Measurements from ENCODE around the gene FRMD4B.
"Not testable (repeated sequence)": the region's sequence is repeated elsewhere in the genome, so short reads cannot be mapped to it uniquely, and the experiment has no call there.

Gene FRMD4B

DNA sequence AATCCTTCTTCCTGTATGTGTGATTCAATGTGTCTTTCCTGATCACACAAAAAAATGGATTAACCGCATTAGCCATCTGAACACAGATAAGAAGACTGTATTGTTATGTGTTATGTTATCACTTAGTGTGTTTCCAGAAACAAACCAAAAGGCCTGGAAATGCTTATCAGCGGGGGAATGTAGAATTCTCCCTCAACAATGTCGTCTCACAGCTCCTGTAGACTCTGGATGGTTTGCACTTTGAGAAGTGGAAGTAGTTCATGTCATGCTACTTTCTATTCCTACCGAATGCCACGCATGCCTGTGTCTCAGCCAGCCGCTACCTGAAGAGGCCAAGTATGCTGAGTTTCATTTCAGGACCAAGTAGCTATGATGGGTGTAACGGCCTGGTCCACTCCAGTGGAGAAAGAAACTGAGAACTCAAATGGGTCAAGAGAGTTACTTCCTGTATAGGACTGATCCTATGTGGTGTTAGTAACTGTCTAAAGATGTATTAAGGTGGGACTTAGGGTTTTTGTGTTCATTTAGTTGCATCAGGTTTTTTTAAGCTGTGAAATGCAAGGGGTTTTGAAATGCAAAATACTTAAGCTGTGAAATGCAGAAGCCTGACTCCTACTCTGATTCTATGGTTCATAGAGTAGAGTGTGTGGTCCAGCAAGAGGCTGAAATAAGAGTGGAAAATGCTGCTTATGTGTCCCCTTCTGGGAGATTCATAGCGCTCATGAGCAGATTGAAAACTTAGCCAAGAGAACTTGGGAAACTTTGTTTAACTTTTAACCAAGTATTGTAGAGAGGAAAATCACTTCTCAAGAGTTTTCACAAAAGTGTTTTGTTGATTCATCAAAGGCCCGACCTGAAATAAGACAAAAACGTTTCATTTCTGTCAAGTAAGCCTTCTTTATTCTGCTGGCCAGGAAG lies 145.0 kb downstream of the FRMD4B start:
- DNase-seq (ENCODE audit: low spot score) = peak; percentile 76

DNA sequence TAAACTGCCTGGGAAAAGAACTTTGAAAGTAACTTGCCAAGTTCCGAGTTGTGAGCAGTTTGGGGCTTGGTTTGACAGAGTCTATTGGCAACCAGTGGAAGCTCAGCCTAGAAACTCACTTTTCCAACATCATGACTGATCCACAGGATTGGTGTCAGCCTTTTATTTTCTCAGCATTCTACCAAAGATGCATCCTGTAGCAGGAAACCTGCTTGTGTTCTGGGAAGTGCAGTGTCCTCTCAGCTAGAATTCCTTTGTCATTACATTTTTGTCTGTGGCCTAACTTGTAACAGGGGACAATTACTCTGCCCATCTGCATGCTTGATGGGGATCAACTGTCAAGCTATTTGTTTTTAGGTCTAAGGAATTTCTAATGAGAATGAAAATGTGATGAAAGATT lies 146.8 kb downstream of the FRMD4B start:
- DNase-seq (ENCODE audit: low spot score) = no peak

- DNase-seq (ENCODE audit: low spot score) = peak; percentile 44
Measured at GRCh38 chr3:69236812-69237707, 148.8 kb downstream of the FRMD4B start.

GRCh38 chr3:69235882-69236281 lies 150.0 kb downstream of the FRMD4B start:
- DNase-seq (ENCODE audit: low spot score) = no peak

DNA sequence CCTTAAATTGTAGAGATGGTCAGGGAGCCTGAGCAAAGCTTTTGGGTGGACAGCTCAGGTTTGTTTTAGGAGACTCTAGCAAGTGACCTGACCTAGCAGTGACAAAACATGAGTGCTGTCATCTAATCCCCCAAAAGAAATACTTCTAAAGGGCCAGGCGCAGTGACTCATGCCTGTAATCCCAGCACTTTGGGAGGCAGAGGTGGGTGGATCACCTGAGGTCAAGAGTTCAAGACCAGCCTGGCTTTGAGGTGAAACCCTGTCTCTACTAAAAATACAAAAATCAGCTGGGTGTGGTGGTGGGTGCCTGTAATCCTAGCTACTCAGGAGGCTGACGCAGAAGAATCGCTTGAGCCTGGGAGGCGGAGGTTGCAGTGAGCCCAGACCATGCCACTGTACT lies 150.7 kb downstream of the FRMD4B start:
- not testable (repeated sequence) for DNase-seq (ENCODE audit: low spot score)

DNA sequence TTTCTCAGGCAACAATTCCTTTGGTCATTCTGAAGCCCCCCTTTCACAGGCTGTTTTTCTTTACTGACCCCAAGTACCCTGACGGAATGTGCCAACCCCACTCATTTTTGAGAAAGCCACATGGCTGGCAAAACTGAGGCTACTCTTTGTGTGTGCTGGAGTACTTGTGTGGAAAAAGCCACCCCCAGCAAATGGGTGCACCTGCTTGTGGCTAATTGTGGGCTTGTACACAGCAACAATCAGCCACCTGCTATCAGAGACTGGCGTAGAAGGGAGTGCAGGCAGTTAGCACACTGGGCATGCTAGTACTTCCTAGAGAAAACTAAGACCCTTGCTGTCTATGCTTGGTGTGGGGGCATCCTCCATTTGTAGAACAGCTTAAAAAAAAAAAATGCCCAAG lies 153.4 kb downstream of the FRMD4B start:
- no peak for DNase-seq (ENCODE audit: low spot score)

DNA sequence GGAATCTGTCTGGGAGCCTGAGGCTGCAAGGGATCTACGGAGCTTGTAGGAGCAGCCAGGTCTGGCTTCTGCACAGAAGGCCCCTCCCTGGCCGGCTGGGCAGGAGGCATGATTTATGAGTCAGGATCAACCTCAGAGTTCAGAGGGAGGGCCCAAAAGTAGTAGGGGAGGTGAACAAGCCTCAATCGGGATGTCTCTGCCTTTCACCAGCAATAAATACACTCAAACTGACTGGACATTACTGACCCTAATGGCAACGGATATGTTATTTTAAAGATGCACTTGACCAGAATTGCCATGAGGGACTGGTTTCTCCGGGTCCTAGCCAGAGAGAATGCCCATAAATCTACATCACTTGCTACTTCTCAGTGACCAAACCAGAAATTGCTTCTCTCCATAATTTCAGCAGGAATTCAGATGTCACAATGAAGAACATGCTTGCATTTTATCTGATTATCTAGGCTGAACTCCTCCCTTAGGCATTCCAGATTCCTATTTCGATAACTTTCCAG lies 153.9 kb downstream of the FRMD4B start:
- peak; percentile 90 for DNase-seq (ENCODE audit: low spot score)

GRCh38 chr3:69226071-69226470 lies 159.8 kb downstream of the FRMD4B start:
- no peak for DNase-seq (ENCODE audit: low spot score)

- peak; percentile 14 for DNase-seq (ENCODE audit: low spot score)
Measured at GRCh38 chr3:69219101-69219708, 166.7 kb downstream of the FRMD4B start.

- no peak for DNase-seq (ENCODE audit: low spot score)
Measured at GRCh38 chr3:69218079-69218478, 167.8 kb downstream of the FRMD4B start.

DNA sequence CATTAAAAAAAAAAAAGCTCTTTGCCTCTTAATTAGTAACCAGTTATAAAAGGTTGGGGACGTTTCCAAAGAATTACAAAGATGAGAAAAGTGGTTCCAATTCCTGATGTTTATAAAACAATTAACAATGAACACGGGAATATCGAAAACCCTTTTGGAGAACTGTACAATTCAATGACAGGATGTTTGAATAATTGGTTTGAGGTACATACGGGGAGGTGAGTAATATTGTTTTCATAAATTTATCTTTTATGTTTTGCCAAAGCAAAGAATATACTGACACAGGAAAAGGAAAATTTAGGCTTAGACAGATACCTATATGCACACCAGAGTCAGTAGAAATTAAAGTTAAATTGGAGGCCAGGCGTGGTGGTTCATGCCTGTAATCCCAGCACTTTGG lies 168.9 kb downstream of the FRMD4B start:
- no peak for DNase-seq (ENCODE audit: low spot score)

- peak; percentile 45 for DNase-seq (ENCODE audit: low spot score)
Measured at GRCh38 chr3:69214241-69214640, 171.6 kb downstream of the FRMD4B start.

- peak; percentile 91 for DNase-seq (ENCODE audit: low spot score)
Measured at GRCh38 chr3:69212411-69213160, 173.3 kb downstream of the FRMD4B start.

GRCh38 chr3:69210068-69210730 lies 175.7 kb downstream of the FRMD4B start:
- no peak for DNase-seq (ENCODE audit: low spot score)

DNA sequence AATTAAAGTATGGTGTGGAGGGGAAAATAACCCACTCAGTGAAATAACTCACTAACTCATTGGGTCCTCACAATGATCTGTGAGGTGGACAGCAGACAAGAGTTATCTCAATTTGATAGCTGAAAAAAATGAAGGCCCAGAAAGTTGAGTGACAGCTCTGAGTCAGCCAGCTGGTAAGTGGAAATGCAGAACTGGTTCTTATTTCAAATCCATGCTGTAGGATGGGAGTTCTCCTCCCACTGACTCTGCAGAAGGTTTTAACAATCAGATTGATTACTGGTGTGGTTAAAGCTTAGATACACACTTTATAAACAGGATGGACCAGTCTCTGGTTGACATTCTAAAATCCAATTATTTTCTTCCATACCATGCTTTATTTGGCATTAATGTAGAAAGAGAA lies 176.5 kb downstream of the FRMD4B start:
- DNase-seq (ENCODE audit: low spot score) = no peak

- DNase-seq (ENCODE audit: low spot score) = no peak
Measured at GRCh38 chr3:69207031-69207430, 178.9 kb downstream of the FRMD4B start.

- DNase-seq (ENCODE audit: low spot score) = no peak
Measured at GRCh38 chr3:69205385-69205784, 180.5 kb downstream of the FRMD4B start.

DNA sequence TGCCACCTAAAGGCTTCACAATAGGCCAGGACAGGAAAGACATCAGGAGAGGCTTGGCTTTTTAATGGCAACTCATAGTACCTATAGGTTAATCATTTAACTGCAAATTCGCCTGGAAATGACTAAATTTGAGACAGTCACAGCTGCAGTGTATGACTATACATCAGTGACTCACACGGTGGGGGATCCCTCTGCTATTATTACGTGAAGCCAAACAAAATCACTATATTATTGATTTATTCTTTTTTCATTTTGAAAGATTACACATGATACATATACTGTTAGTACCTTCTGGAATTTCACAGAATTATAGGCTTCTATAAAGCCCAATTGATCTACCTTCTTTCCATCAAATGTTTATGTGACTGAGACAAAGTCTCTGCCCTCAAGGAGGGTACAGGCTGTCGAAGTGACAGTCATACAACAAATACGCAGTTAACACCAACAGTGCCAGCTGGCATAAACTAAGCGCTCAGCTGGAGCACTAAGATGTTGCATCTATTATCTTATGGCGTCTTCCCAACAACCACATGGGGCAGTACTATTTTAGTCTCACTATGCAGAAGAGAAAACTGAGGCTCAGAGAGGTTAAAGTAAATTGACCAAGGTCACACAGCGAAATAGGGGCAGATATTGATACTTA lies 181.5 kb downstream of the FRMD4B start:
- DNase-seq (ENCODE audit: low spot score) = peak; percentile 91

GRCh38 chr3:69203631-69204314 lies 182.1 kb downstream of the FRMD4B start:
- DNase-seq (ENCODE audit: low spot score) = no peak

GRCh38 chr3:69201658-69202057 lies 184.2 kb downstream of the FRMD4B start:
- no peak for DNase-seq (ENCODE audit: low spot score)
